ENCODE data around the gene TUSC1. TPM values are rescaled to one million over a fixed set of nuclear protein-coding genes. Genes with fewer than 3 reads are reported as not detected.

Gene TUSC1
- total RNA-seq (2022), result 5.1 and 6.8 TPM in 2 replicates
- percentile 40 among the genes with signal in this experiment for Bru-seq, nascent RNA
- BruChase-seq, experiment 1, labeled RNA remaining after a 6-hour chase, result percentile 61 among the genes with signal in this experiment
- percentile 74 among the genes with signal in this experiment for BruChase-seq, experiment 2, labeled RNA remaining after a 2-hour chase
- long read RNA-seq, transcript TUSC1-201 (1 exons, 2,052 nt), result major isoform, 34 of 34 reads
- long read RNA-seq, partial matches to known transcripts, result 0 of 34 reads
- long read RNA-seq, other reads (novel, unspliced or antisense), result 0 of 34 reads

DNA sequence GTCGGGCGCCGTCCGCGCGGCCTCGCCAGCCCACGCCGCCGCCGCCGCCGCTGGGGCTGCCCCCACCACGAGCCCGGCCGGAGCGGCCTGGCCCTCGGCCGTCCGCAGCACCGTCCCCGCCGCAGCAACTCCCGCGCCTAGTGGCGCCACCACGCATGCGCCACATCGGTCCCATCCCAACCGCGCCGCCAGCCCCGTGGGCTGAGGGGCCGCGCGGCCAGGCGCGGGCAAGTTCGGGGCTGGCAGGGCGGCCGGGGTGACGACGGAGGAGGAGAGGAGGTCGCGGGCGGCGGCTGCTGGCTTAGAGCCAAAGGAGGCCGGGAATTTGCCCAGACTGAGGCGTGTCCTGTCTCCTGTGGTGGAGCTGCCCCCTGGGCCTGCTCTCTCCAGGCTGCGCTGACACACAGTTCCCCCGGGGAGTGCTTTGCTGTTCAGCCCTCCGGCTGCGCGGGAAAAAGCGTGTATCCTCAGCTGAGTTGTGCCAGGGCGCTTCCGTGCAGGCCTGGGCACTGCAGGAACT is at the start of gene TUSC1:
Gene TUSC1, minus strand, starts transcription at position 298 of the 520 bp plus-strand sequence. Its CDS starts 132 bp downstream, at position 166.
- TF ChIP-seq, protein P1, sequence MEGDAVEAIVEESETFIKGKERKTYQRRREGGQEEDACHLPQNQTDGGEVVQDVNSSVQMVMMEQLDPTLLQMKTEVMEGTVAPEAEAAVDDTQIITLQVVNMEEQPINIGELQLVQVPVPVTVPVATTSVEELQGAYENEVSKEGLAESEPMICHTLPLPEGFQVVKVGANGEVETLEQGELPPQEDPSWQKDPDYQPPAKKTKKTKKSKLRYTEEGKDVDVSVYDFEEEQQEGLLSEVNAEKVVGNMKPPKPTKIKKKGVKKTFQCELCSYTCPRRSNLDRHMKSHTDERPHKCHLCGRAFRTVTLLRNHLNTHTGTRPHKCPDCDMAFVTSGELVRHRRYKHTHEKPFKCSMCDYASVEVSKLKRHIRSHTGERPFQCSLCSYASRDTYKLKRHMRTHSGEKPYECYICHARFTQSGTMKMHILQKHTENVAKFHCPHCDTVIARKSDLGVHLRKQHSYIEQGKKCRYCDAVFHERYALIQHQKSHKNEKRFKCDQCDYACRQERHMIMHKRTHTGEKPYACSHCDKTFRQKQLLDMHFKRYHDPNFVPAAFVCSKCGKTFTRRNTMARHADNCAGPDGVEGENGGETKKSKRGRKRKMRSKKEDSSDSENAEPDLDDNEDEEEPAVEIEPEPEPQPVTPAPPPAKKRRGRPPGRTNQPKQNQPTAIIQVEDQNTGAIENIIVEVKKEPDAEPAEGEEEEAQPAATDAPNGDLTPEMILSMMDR (IDR thresholded peaks at IDR 0.05; ENCODE audit: unreplicated experiment), result no peak
- no peak within 1 kb of the TSS for H3K27ac Mint-ChIP-seq (ENCODE audit: unreplicated experiment)
- CTCF ChIA-PET, result interaction anchor here (1.8 kb wide), 1 partner anchor 38 kb away, joined by 5 read pairs; no protein-coding TSS in a partner anchor
- BruUV-seq (replicated peaks), result no TSS peak
- H3K4me3 Mint-ChIP-seq (ENCODE audit: low read depth, unreplicated experiment), result peak within 1 kb of the TSS; percentile 61
- H3K36me3 Mint-ChIP-seq (ENCODE audit: insufficient read depth, unreplicated experiment), result peaks cover 7% of the 10 kb centered on the region
- DNase-seq, result peak; percentile 78
- H3K9me3 Mint-ChIP-seq (ENCODE audit: low read depth, unreplicated experiment), result no peaks in the 10 kb centered on the region
- H3K27me3 Mint-ChIP-seq (ENCODE audit: unreplicated experiment), result no peaks in the 10 kb centered on the region
- intact Hi-C loops (cut with micrococcal nuclease; ENCODE audit: unreplicated experiment), result loop anchor here (5.0 kb wide), 1 partner anchor 71 kb away; no protein-coding TSS in a partner anchor
- H3K4me1 Mint-ChIP-seq (ENCODE audit: low read depth, unreplicated experiment), result no peaks in the 10 kb centered on the region

DNA sequence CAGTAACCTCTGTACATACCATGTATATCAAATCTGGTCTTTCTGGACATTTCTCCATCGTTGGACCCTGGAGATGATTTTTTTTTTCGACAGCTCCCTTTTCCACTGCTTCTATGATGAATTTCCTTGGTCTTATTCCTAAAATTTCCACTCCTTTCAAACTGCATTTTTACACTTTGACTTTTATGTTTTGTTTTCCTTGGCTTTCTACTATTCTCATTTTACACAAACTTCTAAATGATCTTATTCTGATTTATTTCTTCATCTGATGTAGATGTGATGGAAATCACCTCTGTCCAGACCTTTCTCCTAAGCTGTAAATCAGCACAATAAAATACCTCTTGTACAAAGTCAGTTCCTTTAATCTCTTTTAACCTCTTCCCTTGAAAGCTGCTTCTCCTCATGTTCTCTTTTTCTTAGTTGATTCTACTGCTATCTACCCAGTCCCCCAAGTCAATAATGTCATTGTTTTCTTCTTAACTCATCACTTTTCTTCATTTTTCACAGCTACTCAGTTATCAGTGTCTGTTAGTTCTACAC is 48.7 kb upstream of the TUSC1 start:
- Mint-ChIP-seq H3K27me3 (ENCODE audit: unreplicated experiment) (no peaks in the 10 kb centered on the region), H3K9me3 (ENCODE audit: low read depth, unreplicated experiment) (no peaks in the 10 kb centered on the region), H3K36me3 (ENCODE audit: insufficient read depth, unreplicated experiment) (no peaks in the 10 kb centered on the region), H3K4me1 (ENCODE audit: low read depth, unreplicated experiment) (no peaks in the 10 kb centered on the region), H3K27ac (ENCODE audit: unreplicated experiment) (no peak overlapping the region), H3K4me3 (ENCODE audit: low read depth, unreplicated experiment) (no peak overlapping the region)
- intact Hi-C loops (cut with micrococcal nuclease; ENCODE audit: unreplicated experiment), result no loop called here
- DNase-seq, result no peak
- no TSS peak for BruUV-seq (replicated peaks)
- TF ChIP-seq, protein P1 (IDR thresholded peaks at IDR 0.05; ENCODE audit: unreplicated experiment), result no peak
- CTCF ChIA-PET, result no interaction called here

DNA sequence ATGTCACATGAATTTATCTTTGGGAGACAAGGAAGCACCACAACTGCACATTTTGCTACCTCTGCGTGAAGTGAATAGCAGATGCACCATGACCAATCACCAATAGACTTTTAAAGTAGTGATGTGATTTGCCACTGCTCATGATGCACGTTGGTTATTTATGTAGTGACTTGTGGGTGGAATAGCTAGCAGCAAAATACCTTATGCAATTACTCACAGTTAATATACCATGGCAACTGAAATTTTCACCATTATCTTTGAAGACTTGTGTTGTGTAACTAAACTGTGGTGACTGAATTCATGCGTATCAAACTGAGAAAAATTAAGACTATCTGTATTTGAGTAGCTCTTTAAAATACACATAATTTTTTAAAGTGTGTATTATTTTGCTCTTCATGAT is 46.2 kb upstream of the TUSC1 start:
- intact Hi-C loops (cut with micrococcal nuclease; ENCODE audit: unreplicated experiment), result no loop called here
- Mint-ChIP-seq H3K9me3 (ENCODE audit: low read depth, unreplicated experiment) (no peaks in the 10 kb centered on the region), H3K27ac (ENCODE audit: unreplicated experiment) (no peak overlapping the region), H3K4me1 (ENCODE audit: low read depth, unreplicated experiment) (no peaks in the 10 kb centered on the region), H3K4me3 (ENCODE audit: low read depth, unreplicated experiment) (no peak overlapping the region), H3K27me3 (ENCODE audit: unreplicated experiment) (no peaks in the 10 kb centered on the region), H3K36me3 (ENCODE audit: insufficient read depth, unreplicated experiment) (no peaks in the 10 kb centered on the region)
- CTCF ChIA-PET, result no interaction called here
- BruUV-seq (replicated peaks), result no TSS peak
- no peak for DNase-seq
- TF ChIP-seq, protein P1 (IDR thresholded peaks at IDR 0.05; ENCODE audit: unreplicated experiment), result no peak

DNA sequence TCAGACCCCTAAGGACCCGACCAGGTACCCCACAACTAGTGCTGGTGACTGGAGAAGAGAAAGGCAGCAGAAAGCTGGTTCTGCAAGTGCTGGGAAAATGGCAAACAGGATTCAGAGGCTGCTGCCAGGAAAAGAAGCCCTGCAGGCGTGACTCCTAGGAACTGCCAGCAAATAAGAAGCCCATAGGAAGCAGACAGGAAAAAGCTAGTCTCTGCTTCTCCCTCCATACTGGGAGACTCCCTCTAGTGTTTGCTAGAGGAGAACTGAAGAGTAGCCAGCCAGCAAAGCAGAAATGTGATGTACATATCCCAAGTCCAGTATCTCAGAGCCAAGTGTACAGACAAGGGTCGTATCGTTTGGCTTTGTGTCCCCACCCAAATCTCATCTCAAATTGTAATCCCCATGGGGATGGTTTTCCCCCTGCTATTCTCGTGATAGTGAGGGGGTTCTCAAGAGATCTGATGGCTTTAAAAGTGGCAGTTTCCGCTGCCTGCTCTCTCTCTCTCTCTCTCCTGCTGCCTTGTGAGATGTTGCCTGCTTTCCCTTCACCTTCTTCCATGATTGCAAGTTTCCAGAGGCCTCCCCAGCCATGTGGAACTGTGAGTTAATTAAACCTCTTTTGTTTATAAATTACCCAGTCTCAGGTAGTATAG is 38.1 kb upstream of the TUSC1 start:
- TF ChIP-seq, protein P1 (IDR thresholded peaks at IDR 0.05; ENCODE audit: unreplicated experiment), result no peak
- peak overlapping the region; percentile 5 for H3K4me3 Mint-ChIP-seq (ENCODE audit: low read depth, unreplicated experiment)
- H3K27me3 Mint-ChIP-seq (ENCODE audit: unreplicated experiment), result no peaks in the 10 kb centered on the region
- H3K27ac Mint-ChIP-seq (ENCODE audit: unreplicated experiment), result no peak overlapping the region
- H3K4me1 Mint-ChIP-seq (ENCODE audit: low read depth, unreplicated experiment), result no peaks in the 10 kb centered on the region
- CTCF ChIA-PET, result interaction anchor here (0.9 to 1.1 kb wide), 2 partner anchors 39 to 114 kb away, joined by 3 to 5 read pairs; partner anchors contain the start of gene TUSC1
- H3K9me3 Mint-ChIP-seq (ENCODE audit: low read depth, unreplicated experiment), result no peaks in the 10 kb centered on the region
- DNase-seq, result peak; percentile 29
- intact Hi-C loops (cut with micrococcal nuclease; ENCODE audit: unreplicated experiment), result no loop called here
- no TSS peak for BruUV-seq (replicated peaks)
- H3K36me3 Mint-ChIP-seq (ENCODE audit: insufficient read depth, unreplicated experiment), result no peaks in the 10 kb centered on the region

Data from Calu3 (cell line).